Right lobe of liver (tissue), 6 donors: Measurements from ENCODE around the gene C2CD3. TPM values are rescaled to one million over a fixed set of nuclear protein-coding genes. Genes with fewer than 3 reads are reported as not detected.

Experiments
- ATAC-seq, 4 donors: fragments of 200-7000 bp; cut with Tn5 transposase; one replicate each; pipeline ENCODE4 v1.9.1; 2020; ENCODE audit warnings: mild to moderate bottlenecking in 4 of 4, moderate library complexity in 4 of 4
- DNase-seq, 3 donors: peaks; one replicate each; pipeline ENCODE4 v3.0.0-alpha.2; 2020
- H3K27ac ChIP-seq, 3 donors: fragments of 200-600 bp; one replicate each; pipeline ENCODE4 v1.8.0; 2022
- H3K27me3 ChIP-seq, 2 donors: fragments of 200-600 bp; one replicate each; pipeline ENCODE4 v1.8.0; 2022
- H3K36me3 ChIP-seq, 4 donors: fragments of 200-600 bp; sonication (generic) in 1 of 4; one replicate each; pipeline versions ENCODE4 v1.5.1 to v1.8.0; 2017 to 2022; ENCODE audit warnings: control low read depth in 1 of 4
- H3K4me1 ChIP-seq, 4 donors: fragments of 200-600 bp; sonication (generic) in 1 of 4; one replicate each; pipeline versions ENCODE4 v1.5.1 to v1.8.0; 2017 to 2022; ENCODE audit warnings: control low read depth in 1 of 4
- H3K4me3 ChIP-seq, 3 donors: fragments of 200-600 bp; one replicate each; pipeline ENCODE4 v1.8.0; 2022
- H3K9me3 ChIP-seq, 4 donors: fragments of 200-600 bp; sonication (generic) in 1 of 4; one replicate each; pipeline versions ENCODE4 v1.5.1 to v1.8.0; 2017 to 2022; ENCODE audit warnings: control low read depth in 1 of 4
- CTCF ChIP-seq, 4 donors: fragments of 200-600 bp in 3 of 4; fragments of 450-650 bp in 1 of 4; IDR thresholded peaks; one replicate each; pipeline versions ENCODE4 v1.5.1 to v1.8.0; 2016 to 2022; ENCODE audit warnings: antibody characterized with exemption in 4 of 4, mild to moderate bottlenecking in 2 of 4
- POLR2A ChIP-seq: fragments of 450-650 bp; IDR thresholded peaks from one replicate; pipeline ENCODE4 v1.6.1; 2017; ENCODE audit warnings: antibody characterized with exemption, mild to moderate bottlenecking
- WGBS: methylation state at CpG from one replicate; pipeline ENCODE4 v1.1.6; 2018; ENCODE audit warnings: low coverage, low lambda C conversion rate; ENCODE audit not compliant: insufficient coverage; ENCODE audit errors: missing lambda C conversion rate; 5-methylcytosine and 5-hydroxymethylcytosine counted together
- intact Hi-C, 2 donors: fragments of 100-400 bp; cut with DNase I; formaldehyde crosslinking; loops; one replicate each; pipeline versions ENCODE4 v1.11.2 to v1.14.1; 2022
- total RNA-seq, 6 experiments: library from RNA; depleted of rRNA in 2 of 6; stranded (reverse); fragments of >200 nt in 2 of 6; fragmentation: NEBNext Ultra II Directional in 3 of 6; extraction: Animal tissue kit (Norgen Biotek cat#: 25700) in 3 of 6; gene quantifications; one replicate each; pipeline versions ENCODE4 v1.1.0 to v1.2.4, GENCODE V29; 2016 to 2023
- donor health status: DM: no; HTN: yes; CAD: no.
- donor health status: DM: no; HTN: no; CAD: no.
- donor health status: DM: no; HTN: no; CAD: no.
- donor health status: DM: no; HTN: yes; CAD: no.
- donor health status: DM: no; HTN: yes; CAD: no.

The C2CD3 gene
- total RNA-seq, 6 experiments from 2014 or later, result 4.8 to 9.6 (median 7.4) TPM

DNA sequence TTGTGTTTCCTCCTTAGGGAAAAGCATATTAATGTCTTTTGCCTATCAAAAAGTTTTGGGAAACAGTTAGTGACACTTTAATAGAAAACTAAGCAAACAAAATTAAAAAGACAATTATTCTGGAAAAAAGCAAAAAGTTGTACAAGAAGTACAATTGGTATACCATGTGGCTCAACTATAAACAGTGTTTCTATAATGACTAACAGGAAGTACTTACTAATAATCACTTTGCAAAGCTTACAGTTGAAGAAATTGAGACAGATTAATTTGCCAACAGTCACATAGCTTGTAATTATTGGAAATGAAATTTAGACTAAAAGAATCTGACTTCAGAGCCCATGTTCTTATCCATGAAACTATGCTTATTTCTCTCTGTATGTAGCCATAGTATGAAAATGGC lies 25.0 kb upstream of the C2CD3 start:
- no peak overlapping the region for H3K27ac ChIP-seq
- no peaks in the 10 kb centered on the region for H3K9me3 ChIP-seq
- no peak for TF ChIP-seq CTCF (IDR thresholded peaks at IDR 0.05)
- TF ChIP-seq POLR2A, result no peak
- no peaks in the 10 kb centered on the region for H3K27me3 ChIP-seq
- ATAC-seq, result no peak
- no peaks in the 10 kb centered on the region for H3K4me1 ChIP-seq
- no peaks in the 10 kb centered on the region for H3K36me3 ChIP-seq
- intact Hi-C loops, result no loop called here
- no peak for DNase-seq
- H3K4me3 ChIP-seq, result no peak overlapping the region

DNA sequence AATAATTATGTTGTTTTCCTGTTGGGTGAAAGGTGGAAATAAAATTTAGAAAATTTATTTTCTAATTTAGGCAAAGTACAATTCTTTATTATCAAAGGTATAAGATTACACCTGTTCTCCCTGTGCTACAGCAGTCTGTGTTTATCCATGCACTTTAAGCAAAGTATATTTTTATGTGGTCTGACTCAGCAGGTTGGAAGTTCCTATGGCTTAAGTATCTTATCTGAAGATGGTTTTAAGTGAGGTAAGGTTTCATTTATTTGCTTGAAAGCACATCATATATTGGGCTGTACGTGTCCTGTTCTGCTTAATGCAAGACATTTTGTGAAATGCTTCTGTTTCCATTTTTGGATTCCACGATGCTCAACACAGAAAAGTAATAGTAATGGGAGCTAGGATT lies 14.9 kb upstream of the C2CD3 start:
- Histone ChIP-seq H3K36me3 (no peaks in the 10 kb centered on the region), H3K27ac (no peak overlapping the region), H3K27me3 (no peaks in the 10 kb centered on the region), H3K4me3 (no peak overlapping the region), H3K9me3 (no peaks in the 10 kb centered on the region), H3K4me1 (no peaks in the 10 kb centered on the region)
- DNase-seq (no peak), ATAC-seq (no peak)
- TF ChIP-seq POLR2A, result no peak
- TF ChIP-seq CTCF (IDR thresholded peaks at IDR 0.05), result no peak
- intact Hi-C loops, result no loop called here
- WGBS, result 96% methylated on average over 2 of the region's 2 CpGs

GRCh38 chr11:74185285-74185684 lies 14.5 kb upstream of the C2CD3 start:
- H3K9me3 ChIP-seq, result no peaks in the 10 kb centered on the region
- no peaks in the 10 kb centered on the region for H3K4me1 ChIP-seq
- H3K36me3 ChIP-seq, result no peaks in the 10 kb centered on the region
- WGBS, result 72% methylated on average over 5 of the region's 5 CpGs
- TF ChIP-seq CTCF (IDR thresholded peaks at IDR 0.05), result no peak
- TF ChIP-seq POLR2A, result no peak
- no peak overlapping the region for H3K4me3 ChIP-seq
- ATAC-seq (no peak), DNase-seq (no peak)
- intact Hi-C loops, result no loop called here
- no peaks in the 10 kb centered on the region for H3K27me3 ChIP-seq
- H3K27ac ChIP-seq, result no peak overlapping the region

GRCh38 chr11:74182635-74183034 lies 11.8 kb upstream of the C2CD3 start:
- DNase-seq (no peak), ATAC-seq (no peak)
- H3K4me1 ChIP-seq, result no peaks in the 10 kb centered on the region
- no peaks in the 10 kb centered on the region for H3K9me3 ChIP-seq
- intact Hi-C loops, result no loop called here
- no peaks in the 10 kb centered on the region for H3K36me3 ChIP-seq
- H3K27ac ChIP-seq, result no peak overlapping the region
- no peak for TF ChIP-seq CTCF (IDR thresholded peaks at IDR 0.05)
- no peak for TF ChIP-seq POLR2A
- WGBS, result 91% methylated on average over 4 of the region's 4 CpGs
- H3K4me3 ChIP-seq, result no peak overlapping the region
- H3K27me3 ChIP-seq, result no peaks in the 10 kb centered on the region
